ELF-1 (cell line): Measurements from ENCODE around the gene GALNT15.

ENCODE experiments used
- DNase-seq: peaks from one replicate; pipeline ENCODE4 v3.0.0-alpha.2; 2016; ENCODE audit warnings: low read depth, low spot score

Gene GALNT15

GRCh38 chr3:16186086-16186485 lies 11.6 kb downstream of the GALNT15 start:
- DNase-seq = no peak

DNA sequence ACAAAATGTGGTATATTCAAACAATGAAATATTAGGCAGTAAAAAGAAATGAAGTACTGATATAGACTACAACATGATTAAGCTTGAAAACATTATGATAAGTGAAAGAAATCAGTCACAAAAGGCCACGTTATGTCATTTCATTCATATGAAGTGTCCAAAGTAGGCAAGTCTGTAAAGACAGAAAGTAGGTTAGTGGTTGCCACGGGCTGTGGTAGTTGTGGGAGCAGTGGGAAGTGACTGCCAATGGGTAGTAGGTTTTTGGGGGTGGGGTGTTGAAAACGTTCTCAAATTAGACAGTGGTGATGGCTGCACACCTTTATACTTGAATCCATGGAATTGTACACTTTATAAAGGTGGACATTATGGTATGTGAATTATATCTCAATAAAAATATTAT lies 12.1 kb downstream of the GALNT15 start:
- DNase-seq = no peak

GRCh38 chr3:16187213-16187790 lies 12.8 kb downstream of the GALNT15 start:
- DNase-seq = no peak

DNA sequence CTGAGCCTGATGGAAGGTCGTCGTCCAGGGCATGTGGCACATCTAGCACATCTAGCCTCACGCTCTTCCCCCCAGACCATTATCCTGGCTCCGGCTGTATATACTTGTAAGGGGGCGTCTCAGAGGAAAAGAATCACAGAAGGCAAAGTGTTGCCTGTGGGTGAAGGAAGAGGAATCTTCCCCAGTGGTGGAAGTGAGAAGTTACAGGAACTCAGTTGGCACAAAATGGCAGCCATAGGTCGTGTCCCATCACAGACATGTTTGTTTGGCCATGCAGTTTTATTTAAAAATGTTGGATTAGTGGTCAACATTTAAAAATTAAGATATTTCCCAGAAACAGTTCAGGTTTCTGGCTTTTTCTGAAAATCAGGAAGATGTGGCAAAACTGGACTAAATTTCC lies 13.6 kb downstream of the GALNT15 start:
- DNase-seq = no peak

DNA sequence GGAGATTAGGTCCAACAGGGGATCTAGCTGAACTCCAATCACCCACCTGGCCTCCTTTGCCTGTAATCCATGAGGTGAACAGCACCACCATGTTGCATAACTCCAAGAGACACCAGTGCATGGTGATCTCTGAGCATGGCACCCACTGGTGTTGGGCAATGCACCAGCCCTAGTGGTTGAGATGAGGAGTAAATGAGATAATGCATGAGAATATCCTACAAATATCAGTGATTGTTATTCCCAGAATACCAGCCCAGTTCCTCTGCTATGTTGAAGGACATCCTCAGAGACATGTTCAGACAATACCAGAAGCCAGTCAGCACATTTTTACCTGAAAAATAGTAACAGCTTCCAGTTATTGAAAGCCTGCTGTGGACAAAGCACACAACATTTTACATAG lies 14.7 kb downstream of the GALNT15 start:
- DNase-seq = no peak

DNA sequence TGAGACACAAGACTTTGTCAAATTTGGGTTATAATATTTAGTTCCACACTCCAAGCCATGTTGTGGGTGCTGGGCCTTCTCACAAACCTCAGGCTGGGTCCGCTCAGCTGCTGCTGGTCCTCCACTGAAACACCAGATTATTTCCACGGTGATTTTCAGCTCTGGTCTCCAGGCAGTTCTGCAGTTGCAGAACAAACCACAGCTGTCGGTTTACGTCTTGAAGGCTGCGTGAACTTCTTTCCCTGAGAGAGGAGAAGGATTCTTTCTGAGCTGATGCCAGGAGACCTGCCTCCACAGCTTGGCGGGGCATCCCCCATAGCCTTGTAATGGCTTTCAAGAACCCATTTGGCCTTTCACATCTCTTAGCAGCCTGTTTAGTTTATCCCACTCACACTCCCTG lies 16.2 kb downstream of the GALNT15 start:
- no peak for DNase-seq

- DNase-seq = no peak
Observed at GRCh38 chr3:16191591-16191990, 17.1 kb downstream of the GALNT15 start.

- DNase-seq = no peak
Observed at GRCh38 chr3:16192176-16192811, 17.8 kb downstream of the GALNT15 start.

DNA sequence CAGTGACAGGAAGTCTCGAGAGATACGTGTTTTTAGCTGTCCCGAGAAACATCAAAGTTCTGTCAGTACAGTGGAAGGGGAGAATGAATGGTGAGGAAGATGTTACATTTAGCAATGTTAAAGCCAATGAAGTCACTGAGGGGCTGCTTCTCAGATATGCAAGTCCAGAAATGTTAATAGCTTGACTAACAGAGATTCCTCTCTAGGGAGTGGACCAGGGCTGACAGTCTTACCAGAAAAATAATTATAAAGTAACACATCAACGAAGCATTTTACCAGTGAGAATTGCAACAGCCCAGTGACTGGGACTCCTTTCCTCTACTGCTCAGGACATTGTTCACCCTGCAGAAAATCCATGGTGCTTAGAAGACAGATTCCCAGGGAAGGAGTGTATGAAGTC lies 23.9 kb downstream of the GALNT15 start:
- DNase-seq = no peak

DNA sequence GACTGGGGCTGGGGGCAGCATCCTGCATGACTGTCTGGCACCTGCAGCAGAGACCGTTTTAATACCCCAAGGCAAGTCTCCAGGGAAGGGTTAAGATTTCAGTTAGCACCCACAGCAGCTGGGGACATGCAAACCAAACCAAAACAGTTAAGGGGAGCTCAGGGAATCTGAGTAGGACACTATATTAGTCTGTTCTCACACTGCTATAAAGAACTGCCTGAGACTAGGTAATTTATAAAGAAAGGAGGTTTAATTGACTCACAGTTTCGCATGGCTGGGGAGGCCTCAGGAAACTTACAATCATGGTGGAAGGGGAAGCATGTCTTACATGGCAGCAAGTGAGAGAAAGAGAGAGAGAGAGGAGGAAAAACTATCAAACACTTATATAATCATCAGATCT lies 25.3 kb downstream of the GALNT15 start:
- DNase-seq = no peak

DNA sequence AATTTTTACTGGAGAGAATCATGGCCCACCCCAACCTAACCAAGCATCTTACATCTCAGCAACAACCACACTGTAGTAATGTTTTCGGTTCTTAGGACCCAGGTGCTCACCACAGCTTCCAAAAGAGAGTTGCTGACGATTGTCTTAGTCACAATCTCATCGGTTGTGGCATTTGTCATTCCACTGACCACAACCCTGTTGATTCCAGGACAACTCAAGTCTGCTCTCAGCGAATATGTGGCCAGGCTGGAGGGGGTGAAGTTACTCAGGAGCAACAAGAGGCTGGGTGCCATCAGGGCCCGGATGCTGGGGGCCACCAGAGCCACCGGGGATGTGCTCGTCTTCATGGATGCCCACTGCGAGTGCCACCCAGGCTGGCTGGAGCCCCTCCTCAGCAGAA lies 25.9 kb downstream of the GALNT15 start:
- DNase-seq = no peak

- no peak for DNase-seq
Observed at GRCh38 chr3:16203031-16203430, 28.6 kb downstream of the GALNT15 start.

DNA sequence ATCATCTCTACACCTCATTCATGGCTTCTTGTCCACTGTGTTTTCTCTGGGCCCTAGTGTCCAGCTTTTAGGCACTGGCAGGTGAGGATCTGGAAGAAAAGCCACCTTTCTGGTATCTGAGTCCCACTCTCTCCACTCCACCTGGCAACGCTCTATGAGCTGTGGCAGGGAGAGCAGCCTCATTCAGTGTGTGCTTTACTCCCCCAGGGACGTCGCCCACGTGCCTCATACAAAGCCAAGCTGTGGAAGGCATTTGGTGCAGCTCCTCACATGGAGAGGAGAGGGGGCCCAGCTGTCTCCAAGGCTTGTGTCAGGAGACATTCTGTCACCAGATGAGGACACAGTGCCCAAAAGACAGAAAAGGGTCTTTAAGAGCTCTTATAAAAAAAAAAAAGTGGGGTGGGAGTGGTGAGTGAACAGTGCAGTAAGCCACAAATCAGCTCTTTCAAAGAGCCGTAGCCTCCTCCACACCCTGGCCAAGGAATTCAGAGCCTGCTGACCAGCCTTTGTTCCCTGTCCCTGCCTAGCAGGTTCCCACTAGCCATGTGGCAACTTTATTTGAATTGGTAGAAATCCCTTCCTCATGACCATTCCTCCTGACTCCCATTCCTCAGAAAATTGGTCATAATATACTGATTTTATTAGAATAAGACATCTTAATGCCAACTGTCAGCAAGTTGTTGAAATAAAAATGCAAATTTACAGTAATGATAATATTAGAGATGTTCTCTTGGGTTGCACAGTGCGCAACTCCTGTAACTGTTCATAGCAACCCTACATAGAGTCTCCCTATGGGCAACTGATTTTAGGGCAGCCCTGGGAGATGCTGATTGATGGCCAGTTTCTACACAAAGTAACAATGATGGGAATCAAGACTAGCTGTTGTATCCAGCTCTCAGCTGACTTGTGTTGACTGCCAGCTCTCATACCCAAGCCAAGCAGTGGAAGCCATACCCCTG lies 29.5 kb downstream of the GALNT15 start:
- DNase-seq = peak; percentile 37

DNA sequence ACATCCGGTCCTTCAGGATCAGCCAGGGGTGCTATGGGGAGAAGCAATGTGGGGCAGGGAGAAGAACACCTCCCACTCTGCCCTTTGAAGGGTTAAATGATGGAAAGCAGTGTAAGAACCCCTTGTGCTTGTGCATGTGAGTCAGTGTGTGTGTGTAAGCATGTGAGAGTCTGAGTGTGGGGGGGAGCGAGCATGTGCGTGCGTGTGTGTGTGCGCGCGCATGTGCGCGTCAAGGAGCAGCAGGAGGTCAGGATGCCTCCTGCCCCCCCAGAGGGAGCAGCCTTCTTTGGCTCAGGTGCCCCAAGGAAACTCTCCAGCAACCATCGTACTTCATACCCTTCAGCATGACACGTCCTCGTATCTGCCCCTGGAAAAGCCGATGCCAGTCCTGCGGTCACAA lies 30.3 kb downstream of the GALNT15 start:
- DNase-seq = no peak

DNA sequence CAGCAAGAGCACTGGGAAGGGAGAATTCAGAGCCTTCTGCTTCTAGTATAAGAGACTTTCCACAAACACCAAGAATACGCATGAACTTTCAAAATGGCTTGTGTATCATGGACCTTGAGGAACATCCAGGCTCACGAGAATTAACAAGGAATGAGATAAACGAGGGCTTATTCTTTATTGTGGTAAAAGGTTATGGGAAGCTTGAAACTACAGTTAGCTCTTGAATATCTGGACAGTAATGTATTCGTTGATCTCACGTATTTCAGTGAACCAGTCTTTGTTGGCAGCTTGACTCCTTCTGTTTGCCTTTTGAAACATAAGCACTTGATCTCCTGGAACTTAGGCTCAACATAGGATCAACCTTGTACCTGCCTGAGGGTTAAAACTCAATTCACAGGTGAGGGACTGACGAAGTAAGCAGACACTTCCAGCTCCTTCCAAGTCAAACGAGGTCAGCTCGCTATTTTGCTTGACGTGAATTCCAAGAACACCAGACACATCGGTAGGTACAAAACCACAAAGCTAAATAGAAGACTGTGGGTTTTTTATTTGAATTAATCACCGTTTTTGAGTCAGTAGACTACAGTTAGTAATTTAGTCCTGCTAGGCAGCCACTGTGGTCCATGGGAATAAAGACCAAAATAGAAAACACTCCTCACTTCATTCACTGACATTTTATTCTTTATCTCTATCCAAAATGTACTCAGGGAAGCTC lies 30.8 kb downstream of the GALNT15 start:
- no peak for DNase-seq

- no peak for DNase-seq
Observed at GRCh38 chr3:16207031-16207430, 32.6 kb downstream of the GALNT15 start.

DNA sequence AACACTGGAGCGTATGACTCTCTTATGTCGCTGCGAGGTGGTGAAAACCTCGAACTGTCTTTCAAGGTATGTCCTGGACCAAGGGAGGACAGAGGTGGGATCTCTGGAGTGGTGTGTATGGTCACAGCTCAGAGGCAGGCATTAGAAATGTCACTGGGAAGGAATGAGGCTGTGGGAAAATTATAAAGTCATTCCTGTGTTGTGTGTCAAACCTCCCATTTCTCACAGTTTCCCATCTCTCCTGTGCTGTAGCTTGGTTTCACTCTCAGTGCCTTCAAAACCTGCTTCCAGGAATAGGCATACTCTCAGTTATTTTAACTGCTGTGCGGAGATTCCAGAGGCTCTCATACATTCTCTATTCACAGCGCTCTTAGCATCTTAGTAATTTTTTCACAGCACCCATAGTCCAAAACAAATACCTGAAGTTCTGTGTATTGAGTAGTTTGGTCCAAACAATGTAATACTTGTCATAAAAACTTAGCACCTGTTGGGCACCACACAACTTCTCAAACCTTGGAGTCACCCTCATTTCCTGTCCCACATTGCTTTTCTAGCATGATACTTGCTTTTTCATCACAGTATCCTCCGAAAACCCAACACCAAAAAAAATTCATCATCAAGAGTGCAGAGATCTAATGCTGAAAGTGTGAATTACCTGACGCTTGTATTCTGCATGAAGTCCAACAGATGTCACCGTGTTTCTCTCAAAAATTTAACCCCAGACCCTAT lies 36.9 kb downstream of the GALNT15 start:
- DNase-seq = no peak

GRCh38 chr3:16214366-16214765 lies 39.9 kb downstream of the GALNT15 start:
- no peak for DNase-seq

GRCh38 chr3:16216373-16216935 lies 42.0 kb downstream of the GALNT15 start:
- DNase-seq = no peak

DNA sequence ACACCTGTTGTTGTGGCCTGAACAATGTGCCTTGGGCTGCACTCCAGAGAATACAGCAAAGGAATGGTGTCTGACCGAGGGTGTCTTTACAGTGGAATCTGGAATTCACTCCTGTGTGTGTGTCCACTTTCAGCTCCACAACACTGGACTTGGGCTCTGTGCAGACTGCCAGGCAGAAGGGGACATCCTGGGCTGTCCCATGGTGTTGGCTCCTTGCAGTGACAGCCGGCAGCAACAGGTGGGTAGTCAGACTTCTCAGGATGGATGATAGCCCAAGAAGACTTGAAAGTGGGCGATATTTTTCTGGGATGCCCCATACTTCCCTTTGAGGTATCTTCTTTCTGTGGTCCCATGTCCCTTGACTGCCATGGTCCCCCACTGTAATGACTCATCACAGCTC lies 45.3 kb downstream of the GALNT15 start:
- DNase-seq = no peak

DNA sequence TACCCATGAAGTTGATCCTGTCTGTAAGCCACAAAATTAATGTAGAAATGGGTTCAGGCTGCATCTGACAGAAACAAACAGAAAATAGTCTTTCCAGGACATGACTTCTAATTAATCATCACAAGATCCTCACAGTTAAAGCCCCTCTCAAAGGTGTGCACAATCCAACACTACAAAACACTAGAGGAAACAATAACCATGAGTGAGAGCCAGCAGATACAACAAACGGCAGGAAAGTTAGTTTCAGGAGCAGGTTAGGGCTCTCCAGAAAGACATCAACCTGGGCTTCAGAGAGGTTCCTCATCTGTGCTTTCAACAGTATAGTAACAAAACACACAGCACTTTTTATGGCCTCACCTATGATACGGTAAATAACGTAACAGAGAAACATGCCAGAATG lies 47.5 kb downstream of the GALNT15 start:
- no peak for DNase-seq
